ENCODE data around the gene BMP5.

BMP5 gene

DNA sequence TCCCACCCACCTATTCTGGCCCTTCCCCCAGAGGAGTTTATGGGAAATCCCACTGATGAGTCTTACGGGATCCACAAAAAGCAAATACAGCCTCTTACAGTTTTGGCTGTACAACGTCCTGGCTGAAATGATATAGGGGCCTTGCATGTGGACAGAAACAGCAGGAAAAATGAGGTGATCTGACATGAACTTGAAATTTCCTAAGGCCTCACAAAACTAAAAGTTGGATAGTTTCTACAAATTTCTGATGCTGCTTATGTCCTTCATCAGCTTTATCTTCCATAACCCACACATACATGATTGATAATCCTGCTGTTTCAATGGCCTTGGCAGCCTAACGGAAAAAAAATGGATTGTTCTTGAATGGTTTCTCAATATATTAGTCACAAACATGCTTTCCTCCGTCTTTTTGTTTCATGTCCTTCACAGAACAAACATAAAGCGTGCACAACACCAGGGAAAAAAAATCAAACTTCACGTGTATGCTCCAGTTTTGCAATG is 118.8 kb downstream of the BMP5 start:
- no peak for DNase-seq
- no peak overlapping the region for H3K9ac ChIP-seq (ENCODE audit: low read length)
- no peaks in the 10 kb centered on the region for H3K9me2 ChIP-seq (replicated peaks; ENCODE audit: insufficient read depth, low read length)
- no peaks in the 10 kb centered on the region for H4K20me1 ChIP-seq (ENCODE audit: insufficient read depth, low read length)
- H3K4me1 ChIP-seq (ENCODE audit: low read length) = no peaks in the 10 kb centered on the region
- H3K36me3 ChIP-seq (replicated peaks; ENCODE audit: insufficient read depth, low read length) = no peaks in the 10 kb centered on the region
- H3K4me2 ChIP-seq (ENCODE audit: low read depth, low read length) = no peak overlapping the region
- no peak overlapping the region for H3K4me3 ChIP-seq (ENCODE audit: low read length)
- no peaks in the 10 kb centered on the region for H3K9me3 ChIP-seq (replicated peaks; ENCODE audit: insufficient read depth, low read length)
- H3K27ac ChIP-seq (ENCODE audit: low read length) = no peak overlapping the region
- H3F3A ChIP-seq (ENCODE audit: insufficient read depth, low read length) = no peaks in the 10 kb centered on the region
- H3K79me2 ChIP-seq (ENCODE audit: low read length) = no peaks in the 10 kb centered on the region
- TF ChIP-seq EZH2phosphoT487 (IDR thresholded peaks at IDR 0.05; ENCODE audit: low read length) = no peak
- TF ChIP-seq, protein P1, sequence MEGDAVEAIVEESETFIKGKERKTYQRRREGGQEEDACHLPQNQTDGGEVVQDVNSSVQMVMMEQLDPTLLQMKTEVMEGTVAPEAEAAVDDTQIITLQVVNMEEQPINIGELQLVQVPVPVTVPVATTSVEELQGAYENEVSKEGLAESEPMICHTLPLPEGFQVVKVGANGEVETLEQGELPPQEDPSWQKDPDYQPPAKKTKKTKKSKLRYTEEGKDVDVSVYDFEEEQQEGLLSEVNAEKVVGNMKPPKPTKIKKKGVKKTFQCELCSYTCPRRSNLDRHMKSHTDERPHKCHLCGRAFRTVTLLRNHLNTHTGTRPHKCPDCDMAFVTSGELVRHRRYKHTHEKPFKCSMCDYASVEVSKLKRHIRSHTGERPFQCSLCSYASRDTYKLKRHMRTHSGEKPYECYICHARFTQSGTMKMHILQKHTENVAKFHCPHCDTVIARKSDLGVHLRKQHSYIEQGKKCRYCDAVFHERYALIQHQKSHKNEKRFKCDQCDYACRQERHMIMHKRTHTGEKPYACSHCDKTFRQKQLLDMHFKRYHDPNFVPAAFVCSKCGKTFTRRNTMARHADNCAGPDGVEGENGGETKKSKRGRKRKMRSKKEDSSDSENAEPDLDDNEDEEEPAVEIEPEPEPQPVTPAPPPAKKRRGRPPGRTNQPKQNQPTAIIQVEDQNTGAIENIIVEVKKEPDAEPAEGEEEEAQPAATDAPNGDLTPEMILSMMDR (IDR thresholded peaks at IDR 0.05; ENCODE audit: low read length) = no peak
- no peak for TF ChIP-seq EZH2 (optimal IDR thresholded peaks at IDR 0.05; ENCODE audit: low read depth, low read length)
- H3K27me3 ChIP-seq (replicated peaks; ENCODE audit: insufficient read depth, low read length) = no peaks in the 10 kb centered on the region
- no peak overlapping the region for H2AFZ ChIP-seq (ENCODE audit: low read length)

DNA sequence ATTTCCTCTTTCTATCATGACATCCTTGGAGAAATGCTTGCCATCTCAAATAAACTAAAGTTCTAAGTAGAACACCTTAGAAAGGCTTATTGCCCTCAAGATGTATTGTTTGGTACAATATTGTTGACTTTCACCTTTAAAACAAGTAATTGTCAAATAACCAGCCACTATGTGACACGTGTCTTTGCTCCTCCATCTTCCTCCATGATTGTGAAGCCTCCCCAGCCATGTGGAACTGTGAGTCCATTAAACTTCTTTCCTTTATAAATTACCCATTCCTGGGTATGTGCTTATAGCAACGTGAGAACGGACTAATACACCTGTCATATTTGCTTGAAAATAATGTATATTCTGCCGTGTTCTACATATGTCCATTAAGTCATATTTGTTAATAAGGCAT is 126.5 kb downstream of the BMP5 start:
- Histone ChIP-seq H3K9ac (ENCODE audit: low read length) (no peak overlapping the region), H4K20me1 (ENCODE audit: insufficient read depth, low read length) (no peaks in the 10 kb centered on the region), H3F3A (ENCODE audit: insufficient read depth, low read length) (no peaks in the 10 kb centered on the region), H3K4me3 (ENCODE audit: low read length) (no peak overlapping the region), H3K4me2 (ENCODE audit: low read depth, low read length) (no peak overlapping the region), H3K9me2 (replicated peaks; ENCODE audit: insufficient read depth, low read length) (no peaks in the 10 kb centered on the region), H3K79me2 (ENCODE audit: low read length) (no peaks in the 10 kb centered on the region), H3K9me3 (replicated peaks; ENCODE audit: insufficient read depth, low read length) (no peaks in the 10 kb centered on the region), H3K4me1 (ENCODE audit: low read length) (no peaks in the 10 kb centered on the region), H3K27me3 (replicated peaks; ENCODE audit: insufficient read depth, low read length) (no peaks in the 10 kb centered on the region), H3K36me3 (replicated peaks; ENCODE audit: insufficient read depth, low read length) (no peaks in the 10 kb centered on the region), H2AFZ (ENCODE audit: low read length) (no peak overlapping the region), H3K27ac (ENCODE audit: low read length) (no peak overlapping the region)
- TF ChIP-seq EZH2 (optimal IDR thresholded peaks at IDR 0.05; ENCODE audit: low read depth, low read length) = no peak
- no peak for TF ChIP-seq EZH2phosphoT487 (IDR thresholded peaks at IDR 0.05; ENCODE audit: low read length)
- TF ChIP-seq, protein P1 (IDR thresholded peaks at IDR 0.05; ENCODE audit: low read length) = no peak
- DNase-seq = no peak

DNA sequence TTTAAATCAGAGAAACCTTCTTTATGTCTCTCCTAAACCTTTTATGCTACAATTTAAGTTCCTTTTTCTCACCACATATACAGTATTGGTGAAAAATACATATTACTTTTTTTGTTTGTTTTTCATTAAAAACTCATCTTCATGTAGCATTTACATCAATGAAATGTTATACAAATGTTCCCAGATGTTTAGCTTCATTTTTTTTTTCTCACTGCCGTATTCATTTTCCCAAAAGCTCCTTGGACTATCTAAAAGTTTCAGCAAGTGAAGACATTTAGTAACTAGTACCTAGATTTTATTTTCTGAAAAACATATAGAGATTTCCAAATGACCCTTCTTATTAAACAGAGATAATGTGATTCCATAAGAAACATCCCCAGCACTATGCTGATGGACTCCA is 128.9 kb downstream of the BMP5 start:
- no peaks in the 10 kb centered on the region for H3K9me2 ChIP-seq (replicated peaks; ENCODE audit: insufficient read depth, low read length)
- no peak overlapping the region for H3K4me3 ChIP-seq (ENCODE audit: low read length)
- no peak overlapping the region for H3K4me2 ChIP-seq (ENCODE audit: low read depth, low read length)
- DNase-seq = no peak
- H3K27me3 ChIP-seq (replicated peaks; ENCODE audit: insufficient read depth, low read length) = no peaks in the 10 kb centered on the region
- H3K27ac ChIP-seq (ENCODE audit: low read length) = no peak overlapping the region
- no peaks in the 10 kb centered on the region for H3K4me1 ChIP-seq (ENCODE audit: low read length)
- no peak overlapping the region for H3K9ac ChIP-seq (ENCODE audit: low read length)
- no peaks in the 10 kb centered on the region for H3K79me2 ChIP-seq (ENCODE audit: low read length)
- TF ChIP-seq, protein P1 (IDR thresholded peaks at IDR 0.05; ENCODE audit: low read length) = no peak
- H2AFZ ChIP-seq (ENCODE audit: low read length) = no peak overlapping the region
- no peaks in the 10 kb centered on the region for H3K36me3 ChIP-seq (replicated peaks; ENCODE audit: insufficient read depth, low read length)
- no peaks in the 10 kb centered on the region for H3K9me3 ChIP-seq (replicated peaks; ENCODE audit: insufficient read depth, low read length)
- no peaks in the 10 kb centered on the region for H4K20me1 ChIP-seq (ENCODE audit: insufficient read depth, low read length)
- no peaks in the 10 kb centered on the region for H3F3A ChIP-seq (ENCODE audit: insufficient read depth, low read length)

Data from MM.1S (cell line).